Embryonic facial prominence (tissue), 1 donor: ENCODE results near the gene ATP6V0D1.
A peak's percentile ranks its signal among the peaks of the same experiment; 100 is the strongest.

ENCODE experiments used
- DNase-seq: peaks from one replicate; pipeline ENCODE4 v3.0.0-alpha.2; 2016; ENCODE audit errors: extremely low spot score

Gene ATP6V0D1

GRCh38 chr16:67407176-67407787 lies 73.7 kb downstream of the ATP6V0D1 start:
- no peak for DNase-seq

- no peak for DNase-seq
Measured at GRCh38 chr16:67406111-67406971, 74.6 kb downstream of the ATP6V0D1 start.

- DNase-seq = no peak
Measured at GRCh38 chr16:67405336-67405735, 75.6 kb downstream of the ATP6V0D1 start.

- no peak for DNase-seq
Measured at GRCh38 chr16:67404740-67405226, 76.2 kb downstream of the ATP6V0D1 start.

GRCh38 chr16:67403976-67404555 lies 76.9 kb downstream of the ATP6V0D1 start:
- no peak for DNase-seq

- no peak for DNase-seq
Measured at GRCh38 chr16:67400901-67401300, 80.1 kb downstream of the ATP6V0D1 start.

GRCh38 chr16:67399749-67400704 lies 80.9 kb downstream of the ATP6V0D1 start:
- DNase-seq = no peak

- no peak for DNase-seq
Measured at GRCh38 chr16:67399218-67399733, 81.7 kb downstream of the ATP6V0D1 start.

- DNase-seq = no peak
Measured at GRCh38 chr16:67398546-67399217, 82.3 kb downstream of the ATP6V0D1 start.

- no peak for DNase-seq
Measured at GRCh38 chr16:67397812-67398545, 83.0 kb downstream of the ATP6V0D1 start.

GRCh38 chr16:67397036-67397801 lies 83.7 kb downstream of the ATP6V0D1 start:
- DNase-seq = no peak

GRCh38 chr16:67396159-67397035 lies 84.6 kb downstream of the ATP6V0D1 start:
- peak; percentile 59 for DNase-seq

GRCh38 chr16:67395458-67396158 lies 85.3 kb downstream of the ATP6V0D1 start:
- no peak for DNase-seq

- no peak for DNase-seq
Measured at GRCh38 chr16:67395105-67395457, 85.9 kb downstream of the ATP6V0D1 start.

GRCh38 chr16:67394155-67395104 lies 86.5 kb downstream of the ATP6V0D1 start:
- no peak for DNase-seq

- no peak for DNase-seq
Measured at GRCh38 chr16:67393788-67394154, 87.2 kb downstream of the ATP6V0D1 start.
